Ovary (tissue), 9 donors: Measurements from ENCODE around the gene GLCE. TPM values are rescaled to one million over a fixed set of nuclear protein-coding genes. Genes with fewer than 3 reads are reported as not detected.

Source experiments
- DNase-seq, 5 donors: peaks; one replicate each; pipeline ENCODE4 v3.0.0-alpha.2; 2019 to 2020
- H3K27ac ChIP-seq, 2 donors: fragments of 200-600 bp; one replicate each; pipeline versions ENCODE4 v1.5.1 to v1.8.0; 2019 to 2022
- H3K27me3 ChIP-seq: fragments of 200-600 bp; one replicate; pipeline ENCODE4 v1.8.0; 2022
- H3K36me3 ChIP-seq: fragments of 200-600 bp; sonication (generic); one replicate; pipeline ENCODE4 v1.5.1; 2019
- H3K4me1 ChIP-seq: one replicate; pipeline ENCODE4 v1.8.1; 2013; ENCODE audit warnings: mild to moderate bottlenecking, moderate library complexity; ENCODE audit not compliant: insufficient read depth
- H3K4me3 ChIP-seq: fragments of 200-600 bp; sonication (generic); one replicate; pipeline ENCODE4 v1.5.1; 2017
- H3K9me3 ChIP-seq, 2 donors: fragments of 200-600 bp in 1 of 2; sonication (generic) in 1 of 2; one replicate each; pipeline versions ENCODE4 v1.5.1 to v1.8.1; 2013 to 2019; ENCODE audit warnings: mild to moderate bottlenecking in 1 of 2, moderate library complexity in 1 of 2
- EP300 ChIP-seq: sonication (generic); formaldehyde crosslinking; IDR thresholded peaks from one replicate; pipeline ENCODE4 v1.6.1; 2017; ENCODE audit warnings: antibody characterized with exemption
- POLR2A ChIP-seq: fragments of 450-650 bp; IDR thresholded peaks from one replicate; pipeline ENCODE4 v1.6.1; 2017; ENCODE audit warnings: antibody characterized with exemption, mild to moderate bottlenecking, moderate library complexity
- WGBS, 3 donors: extraction: QIAGEN DNeasy Blood & Tissue Kit in 1 of 3; methylation state at CpG; one replicate each; pipeline versions ENCODE4 v1.1.5 to v1.1.7; 2013 to 2017; 5-methylcytosine and 5-hydroxymethylcytosine counted together
- intact Hi-C, 4 donors: fragments of 100-400 bp; cut with DNase I; formaldehyde crosslinking; loops; one replicate each; pipeline versions ENCODE4 v1.11.0 to v1.15.1; 2022 to 2023
- polyA plus RNA-seq, 2 donors: library from polyadenylated mRNA; stranded (reverse); fragments of 200-250 nt in 1 of 2; fragments of 350-450 nt in 1 of 2; fragmentation: Illumina TruSeq in 1 of 2; extraction: RNeasy Lipid Tissue Mini Kit (QIAGEN cat#74804) in 1 of 2; gene quantifications; one replicate each; pipeline ENCODE4 v1.2.3, GENCODE V29; 2013 to 2014
- total RNA-seq, 7 donors: library from RNA; depleted of rRNA in 2 of 7; stranded (reverse); fragments of >200 nt in 2 of 7; fragmentation: NEBNext Ultra II Directional in 3 of 7; extraction: Animal tissue kit (Norgen Biotek cat#: 25700) in 3 of 7; gene quantifications; one replicate each; pipeline versions ENCODE4 v1.1.0 to v1.2.4, GENCODE V29; 2016 to 2023
- TF ChIP-seq, protein P1 (sequence below), 3 donors: fragments of 450-650 bp in 2 of 3; fragments of 200-600 bp in 1 of 3; IDR thresholded peaks; one replicate each; pipeline versions ENCODE4 v1.5.1 to v1.8.0; 2016 to 2022; ENCODE audit warnings: antibody characterized with exemption in 3 of 3, mild to moderate bottlenecking in 1 of 3
- donor health status: DM: no; HTN: no; CAD: no; lungs with moderate emphysema.
- donor health status: DM: no; HTN: no; CAD: no.
- donor health status: Bipolar disorder and iron deficiency.
- donor health status: DM: yes; HTN: yes; CAD: no.
- donor health status: DM: no; HTN: no; CAD: no.
- donor health status: DM: yes; HTN: yes; CAD: no.

GLCE gene
- total and polyA plus RNA-seq, 9 donors: 12.2 to 23.2 (median 16.7) TPM

DNA sequence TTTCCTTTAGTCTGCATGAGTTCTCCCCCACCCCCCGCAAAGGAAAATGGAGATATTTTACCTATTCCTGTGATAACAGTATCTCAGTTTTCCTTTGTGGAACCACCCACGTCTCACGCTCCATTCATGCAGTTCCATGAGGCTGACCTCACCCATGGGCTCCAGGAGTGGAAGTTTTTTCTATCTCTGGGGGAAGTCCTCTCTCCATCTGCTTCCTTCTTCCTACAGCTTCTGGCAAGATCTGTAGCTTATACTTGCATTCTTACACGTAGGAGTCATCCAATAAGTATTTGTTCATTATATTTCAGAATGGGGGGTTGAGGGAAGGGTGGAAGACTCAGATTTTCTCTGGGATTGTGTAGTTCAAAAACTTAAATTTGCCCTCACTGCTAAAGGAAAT is 5.8 kb upstream of the GLCE start:
- no peak for DNase-seq
- no peaks in the 10 kb centered on the region for H3K9me3 ChIP-seq
- TF ChIP-seq POLR2A (no peak), EP300 (no peak)
- TF ChIP-seq, protein P1, sequence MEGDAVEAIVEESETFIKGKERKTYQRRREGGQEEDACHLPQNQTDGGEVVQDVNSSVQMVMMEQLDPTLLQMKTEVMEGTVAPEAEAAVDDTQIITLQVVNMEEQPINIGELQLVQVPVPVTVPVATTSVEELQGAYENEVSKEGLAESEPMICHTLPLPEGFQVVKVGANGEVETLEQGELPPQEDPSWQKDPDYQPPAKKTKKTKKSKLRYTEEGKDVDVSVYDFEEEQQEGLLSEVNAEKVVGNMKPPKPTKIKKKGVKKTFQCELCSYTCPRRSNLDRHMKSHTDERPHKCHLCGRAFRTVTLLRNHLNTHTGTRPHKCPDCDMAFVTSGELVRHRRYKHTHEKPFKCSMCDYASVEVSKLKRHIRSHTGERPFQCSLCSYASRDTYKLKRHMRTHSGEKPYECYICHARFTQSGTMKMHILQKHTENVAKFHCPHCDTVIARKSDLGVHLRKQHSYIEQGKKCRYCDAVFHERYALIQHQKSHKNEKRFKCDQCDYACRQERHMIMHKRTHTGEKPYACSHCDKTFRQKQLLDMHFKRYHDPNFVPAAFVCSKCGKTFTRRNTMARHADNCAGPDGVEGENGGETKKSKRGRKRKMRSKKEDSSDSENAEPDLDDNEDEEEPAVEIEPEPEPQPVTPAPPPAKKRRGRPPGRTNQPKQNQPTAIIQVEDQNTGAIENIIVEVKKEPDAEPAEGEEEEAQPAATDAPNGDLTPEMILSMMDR (IDR thresholded peaks at IDR 0.05): no peak
- H3K27ac ChIP-seq: no peak overlapping the region
- no peak overlapping the region for H3K4me3 ChIP-seq
- no peaks in the 10 kb centered on the region for H3K36me3 ChIP-seq
- intact Hi-C loops: no loop called here
- WGBS, 3 donors: 52 to 62% (median 52%) methylated on average over 4 of the region's 4 CpGs
- H3K4me1 ChIP-seq: no peaks in the 10 kb centered on the region
- H3K27me3 ChIP-seq: no peaks in the 10 kb centered on the region

DNA sequence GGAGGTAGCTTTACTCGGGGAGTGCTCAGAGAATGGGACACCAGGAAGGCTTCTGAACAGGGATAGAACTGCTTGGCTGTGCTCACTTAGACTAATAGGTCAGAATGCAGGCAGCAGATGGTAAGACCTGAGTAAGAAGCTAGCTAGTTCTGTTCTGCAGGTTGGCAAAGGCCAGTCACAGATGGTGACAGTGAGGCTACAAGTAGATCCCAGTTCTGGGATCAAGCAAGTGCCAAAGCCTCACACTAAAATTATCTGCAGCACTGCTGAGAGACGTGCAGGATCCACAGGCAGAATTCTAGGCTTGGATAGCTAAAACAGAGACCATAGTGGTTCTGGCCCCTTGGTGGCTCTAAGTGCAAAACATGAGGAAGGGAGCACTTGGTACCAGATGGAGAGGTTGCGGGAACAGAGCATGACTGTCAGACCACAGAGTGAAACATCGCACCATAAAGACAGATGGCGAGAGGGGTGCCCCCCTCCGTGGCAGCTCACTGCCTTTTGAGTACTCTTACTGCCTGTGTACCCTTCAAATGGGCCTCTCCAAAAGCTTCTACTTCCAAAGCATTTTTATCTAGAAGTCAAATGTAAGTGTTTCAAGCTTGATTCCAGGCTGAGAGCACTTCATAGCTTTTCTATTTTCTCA is 3.6 kb upstream of the GLCE start:
- WGBS, 3 donors: 65 to 78% (median 75%) methylated on average over 6 of the region's 6 CpGs
- no peaks in the 10 kb centered on the region for H3K9me3 ChIP-seq
- H3K36me3 ChIP-seq: no peaks in the 10 kb centered on the region
- intact Hi-C loops: no loop called here
- no peak overlapping the region for H3K4me3 ChIP-seq
- H3K27ac ChIP-seq: no peak overlapping the region
- H3K27me3 ChIP-seq: no peaks in the 10 kb centered on the region
- H3K4me1 ChIP-seq: no peaks in the 10 kb centered on the region
- TF ChIP-seq POLR2A (no peak), EP300 (no peak)
- TF ChIP-seq, protein P1 (IDR thresholded peaks at IDR 0.05): no peak
- no peak for DNase-seq

DNA sequence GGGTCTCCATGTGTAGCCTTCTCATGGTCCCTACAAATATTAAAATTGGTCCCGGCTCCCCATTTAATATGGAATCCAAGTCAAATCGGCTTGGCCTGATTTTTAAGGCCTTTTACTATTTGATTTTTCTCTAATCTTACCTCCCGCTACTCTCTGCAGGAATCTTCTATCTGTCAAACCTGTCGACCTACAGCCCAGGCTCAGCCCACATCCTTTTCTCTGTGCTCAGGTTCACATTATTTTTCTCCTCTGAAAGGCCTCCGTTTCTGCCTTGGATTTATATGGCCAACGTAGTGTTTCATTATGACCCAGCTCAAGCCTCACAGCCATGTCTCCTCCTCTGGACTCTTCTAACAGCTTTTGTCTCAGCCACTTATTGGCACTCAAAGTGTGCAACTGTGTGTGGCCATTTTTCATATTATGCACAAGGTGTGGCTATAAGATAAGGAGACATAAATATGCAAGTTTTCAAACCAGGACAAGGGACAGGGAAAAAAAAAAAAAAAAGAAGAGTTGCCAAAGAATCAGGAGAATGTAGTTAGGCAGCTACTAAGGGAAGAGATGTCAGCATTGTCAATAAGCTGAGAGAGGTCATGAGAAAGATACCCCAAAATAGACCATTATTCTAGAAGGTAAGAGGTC is 2.1 kb upstream of the GLCE start:
- H3K9me3 ChIP-seq: no peaks in the 10 kb centered on the region
- intact Hi-C loops: no loop called here
- H3K4me1 ChIP-seq: no peaks in the 10 kb centered on the region
- no peak for DNase-seq
- TF ChIP-seq EP300 (no peak), POLR2A (no peak)
- TF ChIP-seq, protein P1 (IDR thresholded peaks at IDR 0.05): no peak
- H3K27ac ChIP-seq: no peak overlapping the region
- H3K36me3 ChIP-seq: no peaks in the 10 kb centered on the region
- H3K4me3 ChIP-seq: no peak overlapping the region
- WGBS, 3 donors: 69 to 75% (median 73%) methylated on average over 6 of the region's 6 CpGs
- no peaks in the 10 kb centered on the region for H3K27me3 ChIP-seq

DNA sequence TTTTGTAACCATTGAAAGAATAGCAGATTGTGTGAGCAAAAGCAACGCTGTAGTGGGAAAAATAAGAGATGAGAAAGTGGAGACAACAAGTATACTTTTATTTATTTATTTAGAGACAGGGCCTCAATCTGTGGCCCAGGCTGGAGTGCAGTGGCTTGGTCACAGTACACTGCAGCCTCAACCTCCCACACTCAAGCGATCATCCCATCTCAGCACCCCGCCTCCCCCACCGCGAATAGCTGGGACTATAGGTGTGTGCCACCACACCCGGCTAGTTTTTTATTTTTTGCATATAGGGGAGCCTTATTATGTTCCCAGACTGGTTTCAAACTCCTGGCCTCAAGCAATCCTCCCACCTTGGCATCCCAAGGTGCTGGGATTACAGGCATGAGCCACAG is 1.6 kb upstream of the GLCE start:
- Histone ChIP-seq H3K27ac (no peak overlapping the region), H3K4me3 (no peak overlapping the region), H3K9me3 (no peaks in the 10 kb centered on the region), H3K4me1 (no peaks in the 10 kb centered on the region), H3K36me3 (no peaks in the 10 kb centered on the region), H3K27me3 (no peaks in the 10 kb centered on the region)
- TF ChIP-seq, protein P1 (IDR thresholded peaks at IDR 0.05): no peak
- TF ChIP-seq EP300 (no peak), POLR2A (no peak)
- 91 to 93% (median 92%) methylated on average over 6 of the region's 6 CpGs for WGBS, 3 donors
- no peak for DNase-seq
- intact Hi-C loops: no loop called here
